Left colon (tissue), 2 donors: ENCODE measurements around the gene KRTAP10-9. TPM values are rescaled to one million over a fixed set of nuclear protein-coding genes. Genes with fewer than 3 reads are reported as not detected.
"Not testable (repeated sequence)": the region's sequence is repeated elsewhere in the genome, so short reads cannot be mapped to it uniquely, and the experiment has no call there.

Experiments used
- ATAC-seq: fragments of 200-7000 bp; cut with Tn5 transposase; one replicate; pipeline ENCODE4 v1.9.1; 2020; ENCODE audit warnings: mild to moderate bottlenecking, moderate library complexity
- DNase-seq, 2 donors: peaks; one replicate each; pipeline ENCODE4 v3.0.0-alpha.2; 2020
- intact Hi-C, 2 donors: fragments of 100-400 bp; cut with DNase I in 1 of 2; cut with micrococcal nuclease in 1 of 2; formaldehyde crosslinking; loops; one replicate each; pipeline versions ENCODE4 v1.11.2 to v1.14.0; 2022; cut with DNase I, micrococcal nuclease
- total RNA-seq, 2 donors: library from RNA; stranded (reverse); fragmentation: NEBNext Ultra II Directional; extraction: Animal tissue kit (Norgen Biotek cat#: 25700); gene quantifications; one replicate each; pipeline ENCODE4 v1.2.1, GENCODE V29; 2021
- donor health status: DM: no; HTN: no; CAD: no.
- donor health status: DM: yes; HTN: yes; CAD: no.

Gene KRTAP10-9
- total RNA-seq, 2 donors from 2014 or later = not detected

GRCh38 chr21:44593598-44594405, 33.1 kb upstream of the KRTAP10-9 start:
- no peak for DNase-seq
- no peak for ATAC-seq
- intact Hi-C loops = no loop called here

GRCh38 chr21:44594406-44594916, 32.4 kb upstream of the KRTAP10-9 start:
- intact Hi-C loops = no loop called here
- ATAC-seq (no peak), DNase-seq (no peak)

- ATAC-seq = no peak
- intact Hi-C loops = no loop called here
These were observed 31.4 kb upstream of the KRTAP10-9 start for GRCh38 chr21:44595524-44595923.

GRCh38 chr21:44596068-44596725, 30.7 kb upstream of the KRTAP10-9 start:
- DNase-seq = no peak
- ATAC-seq = no peak
- intact Hi-C loops = no loop called here

More at GRCh38 chr21:44595524-44595923, 31.4 kb upstream of the KRTAP10-9 start:
- no peak for DNase-seq

GRCh38 chr21:44598061-44598460, 28.8 kb upstream of the KRTAP10-9 start:
- DNase-seq = no peak
- ATAC-seq = no peak
- intact Hi-C loops = no loop called here

GRCh38 chr21:44599264-44600029, 27.4 kb upstream of the KRTAP10-9 start:
- intact Hi-C loops = no loop called here
- no peak for DNase-seq
- ATAC-seq = no peak

GRCh38 chr21:44600118-44600978, 26.5 kb upstream of the KRTAP10-9 start, which contains the start of gene KRTAP10-7:
Gene KRTAP10-7 (plus strand): TSS chr21:44600597. CDS start chr21:44600622, 25 bp downstream.
- DNase-seq, ATAC-seq, intact Hi-C loops: not testable (repeated sequence)

GRCh38 chr21:44601091-44601490, 25.8 kb upstream of the KRTAP10-9 start:
- intact Hi-C loops, DNase-seq, ATAC-seq: not testable (repeated sequence)

GRCh38 chr21:44601596-44602462, 25.1 kb upstream of the KRTAP10-9 start:
- ATAC-seq (no peak), DNase-seq (no peak)
- intact Hi-C loops = no loop called here

GRCh38 chr21:44602463-44602850, 24.4 kb upstream of the KRTAP10-9 start:
- intact Hi-C loops = no loop called here
- DNase-seq (no peak), ATAC-seq (no peak)

GRCh38 chr21:44603109-44603875, 23.6 kb upstream of the KRTAP10-9 start:
- intact Hi-C loops = no loop called here
- ATAC-seq (no peak), DNase-seq (no peak)

- no peak for DNase-seq
- intact Hi-C loops = no loop called here
- no peak for ATAC-seq
These were observed 23.0 kb upstream of the KRTAP10-9 start for GRCh38 chr21:44603911-44604310.

- DNase-seq = no peak
- intact Hi-C loops = no loop called here
These were observed 20.4 kb upstream of the KRTAP10-9 start for GRCh38 chr21:44606495-44606894.

GRCh38 chr21:44609193-44609592, 17.7 kb upstream of the KRTAP10-9 start:
- DNase-seq (no peak), ATAC-seq (no peak)
- intact Hi-C loops = no loop called here

More at GRCh38 chr21:44606495-44606894, 20.4 kb upstream of the KRTAP10-9 start:
- no peak for ATAC-seq

GRCh38 chr21:44610157-44610843, 16.6 kb upstream of the KRTAP10-9 start:
- intact Hi-C loops, DNase-seq, ATAC-seq: not testable (repeated sequence)

GRCh38 chr21:44611551-44611950, 15.3 kb upstream of the KRTAP10-9 start:
- ATAC-seq (no peak), DNase-seq (no peak)
- intact Hi-C loops = no loop called here
